ENCODE measurements around the gene L2HGDH. TPM values are rescaled to one million over a fixed set of nuclear protein-coding genes. Genes with fewer than 3 reads are reported as not detected.

L2HGDH gene
- total and polyA plus RNA-seq, 8 donors: 1.2 to 31.7 (median 3.2) TPM

GRCh38 chr14:50247245-50247644, 64.8 kb downstream of the L2HGDH start:
- no peaks in the 10 kb centered on the region for H3K4me1 ChIP-seq
- intact Hi-C loops (cut with DNase I; ENCODE audit: low total_unique reads): no loop called here
- no peaks in the 10 kb centered on the region for H3K27me3 ChIP-seq
- no peak overlapping the region for H3K4me3 ChIP-seq
- no peaks in the 10 kb centered on the region for H3K9me3 ChIP-seq
- H3K27ac ChIP-seq: no peak overlapping the region
- TF ChIP-seq EP300 (IDR thresholded peaks at IDR 0.05) (no peak), POLR2AphosphoS5 (IDR thresholded peaks at IDR 0.05) (no peak), POLR2A (IDR thresholded peaks at IDR 0.05) (no peak)
- TF ChIP-seq, protein P1, sequence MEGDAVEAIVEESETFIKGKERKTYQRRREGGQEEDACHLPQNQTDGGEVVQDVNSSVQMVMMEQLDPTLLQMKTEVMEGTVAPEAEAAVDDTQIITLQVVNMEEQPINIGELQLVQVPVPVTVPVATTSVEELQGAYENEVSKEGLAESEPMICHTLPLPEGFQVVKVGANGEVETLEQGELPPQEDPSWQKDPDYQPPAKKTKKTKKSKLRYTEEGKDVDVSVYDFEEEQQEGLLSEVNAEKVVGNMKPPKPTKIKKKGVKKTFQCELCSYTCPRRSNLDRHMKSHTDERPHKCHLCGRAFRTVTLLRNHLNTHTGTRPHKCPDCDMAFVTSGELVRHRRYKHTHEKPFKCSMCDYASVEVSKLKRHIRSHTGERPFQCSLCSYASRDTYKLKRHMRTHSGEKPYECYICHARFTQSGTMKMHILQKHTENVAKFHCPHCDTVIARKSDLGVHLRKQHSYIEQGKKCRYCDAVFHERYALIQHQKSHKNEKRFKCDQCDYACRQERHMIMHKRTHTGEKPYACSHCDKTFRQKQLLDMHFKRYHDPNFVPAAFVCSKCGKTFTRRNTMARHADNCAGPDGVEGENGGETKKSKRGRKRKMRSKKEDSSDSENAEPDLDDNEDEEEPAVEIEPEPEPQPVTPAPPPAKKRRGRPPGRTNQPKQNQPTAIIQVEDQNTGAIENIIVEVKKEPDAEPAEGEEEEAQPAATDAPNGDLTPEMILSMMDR (IDR thresholded peaks at IDR 0.05): no peak
- H3K36me3 ChIP-seq: peaks cover 0 to 38% (median 19%) of the 10 kb centered on the region in 4 donors
- DNase-seq: no peak
- 59 to 87% (median 79%) methylated on average over 3 of the region's 3 CpGs for WGBS, 5 donors

DNA sequence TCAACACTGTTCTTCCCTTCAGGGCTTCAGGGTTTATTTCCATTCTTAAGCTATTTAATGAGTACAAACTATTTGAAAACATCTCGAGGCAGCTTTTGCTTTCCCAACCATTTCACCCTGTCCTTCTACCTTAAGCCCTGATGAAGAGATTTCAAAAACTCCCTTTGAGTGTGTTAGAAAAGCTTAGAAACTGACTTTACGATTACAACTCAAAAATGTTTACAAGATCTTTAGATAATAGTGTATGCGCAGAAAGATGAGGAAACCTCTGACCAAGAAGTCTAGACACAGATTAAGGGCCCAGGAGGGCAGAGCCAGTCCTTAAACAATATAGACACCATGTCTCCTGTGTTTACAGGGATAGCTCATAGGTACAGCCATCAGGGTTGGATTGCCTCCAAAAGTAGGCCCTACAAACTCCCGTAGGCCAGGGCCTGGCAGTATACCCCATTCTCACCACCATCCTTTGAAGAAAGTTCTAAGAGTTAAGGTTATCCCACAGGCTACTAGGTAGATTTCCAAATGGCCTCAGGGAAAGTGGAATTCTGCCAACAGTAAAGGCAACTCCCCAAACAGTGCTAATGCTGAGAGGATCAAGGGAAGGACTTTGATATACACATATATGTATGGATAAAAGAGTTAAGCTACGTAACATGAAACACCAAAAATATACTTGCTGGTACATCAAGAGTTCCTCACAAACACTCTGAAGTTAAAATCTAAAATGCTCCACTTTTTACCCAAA, 69.3 kb downstream of the L2HGDH start:
- 85 to 94% (median 90%) methylated on average over 5 of the region's 5 CpGs for WGBS, 5 donors
- Histone ChIP-seq H3K27ac (no peak overlapping the region), H3K4me1 (no peaks in the 10 kb centered on the region), H3K4me3 (no peak overlapping the region), H3K9me3 (no peaks in the 10 kb centered on the region), H3K27me3 (no peaks in the 10 kb centered on the region), H3K36me3 (peaks cover 0 to 22% (median 12%) of the 10 kb centered on the region in 4 donors)
- no peak for DNase-seq
- intact Hi-C loops (cut with DNase I; ENCODE audit: low total_unique reads): no loop called here
- TF ChIP-seq POLR2AphosphoS5 (IDR thresholded peaks at IDR 0.05) (no peak), EP300 (IDR thresholded peaks at IDR 0.05) (no peak), POLR2A (IDR thresholded peaks at IDR 0.05) (no peak)
- TF ChIP-seq, protein P1 (IDR thresholded peaks at IDR 0.05): no peak

DNA sequence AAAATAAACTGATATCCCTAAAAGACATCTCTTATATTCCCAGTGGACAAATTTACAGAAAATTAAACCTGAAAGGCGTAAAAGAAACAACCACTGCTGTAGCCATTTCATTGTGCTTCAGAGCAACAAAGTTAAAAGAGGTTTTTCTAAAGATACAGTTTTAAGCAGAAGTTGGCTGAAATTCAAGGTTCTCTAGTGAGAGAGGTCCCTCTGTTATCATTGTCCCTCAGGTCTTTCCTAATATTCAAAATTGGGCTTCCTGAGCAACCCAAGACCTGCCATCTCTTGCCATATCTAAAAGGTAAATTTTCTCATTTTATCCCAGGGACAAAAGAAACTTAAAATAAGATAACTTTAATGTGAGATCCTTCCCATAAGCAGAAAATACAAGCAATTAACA, 69.9 kb downstream of the L2HGDH start:
- intact Hi-C loops (cut with DNase I; ENCODE audit: low total_unique reads): no loop called here
- TF ChIP-seq POLR2AphosphoS5 (IDR thresholded peaks at IDR 0.05): no peak
- no peak for TF ChIP-seq POLR2A (IDR thresholded peaks at IDR 0.05)
- TF ChIP-seq, protein P1 (IDR thresholded peaks at IDR 0.05): no peak
- TF ChIP-seq EP300 (IDR thresholded peaks at IDR 0.05): no peak
- Histone ChIP-seq H3K27me3 (no peaks in the 10 kb centered on the region), H3K4me3 (no peak overlapping the region), H3K9me3 (no peaks in the 10 kb centered on the region), H3K36me3 (peaks cover 0 to 22% (median 12%) of the 10 kb centered on the region in 4 donors), H3K27ac (no peak overlapping the region), H3K4me1 (no peaks in the 10 kb centered on the region)
- no peak for DNase-seq
- WGBS, 5 donors: 94 to 100% (median 100%) methylated on average over 1 of the region's 1 CpG

GRCh38 chr14:50237427-50237826, 74.6 kb downstream of the L2HGDH start:
- WGBS, 5 donors: 23 to 33% (median 30%) methylated on average over 3 of the region's 3 CpGs

GRCh38 chr14:50233951-50234250, 78.1 kb downstream of the L2HGDH start:
- TF ChIP-seq POLR2A (IDR thresholded peaks at IDR 0.05): no peak
- TF ChIP-seq, protein P1 (IDR thresholded peaks at IDR 0.05): no peak
- TF ChIP-seq POLR2AphosphoS5 (IDR thresholded peaks at IDR 0.05): no peak
- no peak for TF ChIP-seq EP300 (IDR thresholded peaks at IDR 0.05)
- Histone ChIP-seq H3K27me3 (no peaks in the 10 kb centered on the region), H3K9me3 (no peaks in the 10 kb centered on the region), H3K4me1 (peaks cover 8 to 33% (median 27%) of the 10 kb centered on the region in 4 donors), H3K36me3 (no peaks in the 10 kb centered on the region), H3K4me3 (no peak overlapping the region), H3K27ac (no peak overlapping the region)
- intact Hi-C loops (cut with DNase I; ENCODE audit: low total_unique reads): no loop called here
- WGBS, 5 donors: 84 to 93% (median 89%) methylated on average over 4 of the region's 4 CpGs
- DNase-seq: no peak

More at GRCh38 chr14:50237427-50237826, 74.6 kb downstream of the L2HGDH start:
- Histone ChIP-seq H3K27ac (no peak overlapping the region), H3K4me3 (no peak overlapping the region), H3K4me1 (peaks cover 0 to 11% (median 5%) of the 10 kb centered on the region in 4 donors), H3K36me3 (no peaks in the 10 kb centered on the region), H3K27me3 (no peaks in the 10 kb centered on the region), H3K9me3 (no peaks in the 10 kb centered on the region)
- intact Hi-C loops (cut with DNase I; ENCODE audit: low total_unique reads): no loop called here
- DNase-seq: no peak
- TF ChIP-seq POLR2AphosphoS5 (IDR thresholded peaks at IDR 0.05) (no peak), EP300 (IDR thresholded peaks at IDR 0.05) (no peak)

Measured in stomach (tissue), 9 donors.